AG20443 (cell line): ENCODE results near the gene KIAA1671.
"Not testable (repeated sequence)": the region's sequence is repeated elsewhere in the genome, so short reads cannot be mapped to it uniquely, and the experiment has no call there.

ENCODE experiments used
- DNase-seq: peaks from one replicate; pipeline ENCODE4 v3.0.0; 2012; ENCODE audit warnings: low spot score, mixed read lengths

The KIAA1671 gene

DNA sequence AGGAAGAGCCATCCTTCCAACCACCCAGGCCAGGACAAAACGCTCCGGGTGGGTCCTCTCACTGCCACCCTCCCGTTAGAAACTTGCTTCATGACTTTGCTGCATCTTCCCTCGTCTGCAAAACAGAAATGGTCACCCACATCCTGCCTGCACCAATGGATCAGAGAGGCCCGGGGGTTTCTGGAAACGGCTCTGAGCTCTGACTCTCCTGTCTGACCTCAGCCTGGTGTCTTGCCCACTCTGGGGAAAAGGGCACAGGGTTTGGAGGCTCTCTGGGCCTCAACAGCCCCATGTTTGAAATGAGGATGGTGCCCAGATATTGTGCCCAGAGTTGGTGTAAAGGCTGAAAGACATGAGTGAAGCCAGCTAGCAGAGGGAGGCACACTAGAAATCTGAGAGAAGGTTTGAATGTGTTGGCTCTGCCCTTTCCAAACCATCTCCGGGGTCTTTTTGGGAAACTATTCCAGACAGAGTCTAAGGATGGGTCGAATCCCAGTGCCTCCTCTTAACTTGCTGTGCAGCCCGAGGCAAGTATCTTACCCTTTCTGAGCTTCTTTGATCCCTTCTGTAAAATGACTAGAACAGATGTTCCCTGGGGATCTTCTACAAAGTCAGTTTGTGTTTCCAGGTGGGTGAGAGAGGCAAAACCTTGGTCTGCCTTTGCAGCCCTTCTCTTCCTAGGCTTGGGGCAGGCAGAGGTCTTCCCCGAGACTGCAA lies 249.2 kb downstream of the KIAA1671 start:
- DNase-seq: no peak

DNA sequence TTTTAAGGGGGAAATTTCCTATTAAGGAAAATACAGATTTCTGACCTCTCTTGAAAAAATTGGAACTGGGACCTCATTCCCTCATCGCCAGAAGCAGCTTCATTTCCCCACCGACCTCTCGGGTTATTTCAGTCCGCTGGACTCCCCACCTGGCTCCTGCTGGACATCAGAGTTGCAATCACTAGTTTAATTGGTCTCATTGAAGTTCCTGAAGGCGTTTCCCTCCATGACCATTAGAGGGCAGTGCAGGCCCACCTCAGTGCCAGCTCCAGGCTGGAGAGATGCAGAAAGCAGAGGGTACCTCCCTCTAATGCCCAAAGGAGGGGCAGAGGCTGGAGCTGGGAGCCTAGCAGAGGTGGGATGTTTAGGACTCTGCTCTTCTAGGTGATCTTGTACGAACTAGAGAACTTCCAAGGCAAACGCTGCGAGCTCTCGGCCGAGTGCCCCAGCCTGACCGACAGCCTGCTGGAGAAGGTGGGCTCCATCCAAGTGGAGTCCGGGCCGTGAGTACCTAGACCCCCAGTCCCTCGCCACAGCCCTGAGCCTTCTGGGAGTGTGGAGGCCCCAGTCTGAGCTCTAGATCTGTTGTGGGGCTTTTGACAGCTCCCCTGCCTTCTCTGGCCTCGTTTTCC lies 249.9 kb downstream of the KIAA1671 start:
- DNase-seq: peak; percentile 82

DNA sequence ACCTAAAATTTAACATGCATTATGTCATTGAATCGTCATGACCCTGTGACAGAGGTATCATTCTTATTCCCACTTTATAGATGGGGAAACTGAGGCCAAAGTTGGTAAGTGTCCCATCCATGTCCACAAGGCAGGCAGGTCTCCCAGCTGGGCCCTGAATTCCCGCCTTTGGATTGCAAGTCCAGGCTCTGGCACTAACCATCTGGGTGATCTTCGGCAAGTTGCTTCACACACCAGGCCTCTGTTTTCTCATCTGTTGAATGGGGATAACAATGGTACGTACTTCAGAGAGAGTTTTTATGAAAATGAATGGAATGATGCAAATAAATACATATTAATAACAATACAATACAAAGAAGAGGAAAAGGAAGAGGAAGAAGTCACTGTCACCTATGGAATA lies 250.6 kb downstream of the KIAA1671 start:
- no peak for DNase-seq

- not testable (repeated sequence) for DNase-seq
Measured at GRCh38 chr22:25204547-25204946, 252.0 kb downstream of the KIAA1671 start.

- no peak for DNase-seq
Measured at GRCh38 chr22:25205847-25206246, 253.3 kb downstream of the KIAA1671 start.

DNA sequence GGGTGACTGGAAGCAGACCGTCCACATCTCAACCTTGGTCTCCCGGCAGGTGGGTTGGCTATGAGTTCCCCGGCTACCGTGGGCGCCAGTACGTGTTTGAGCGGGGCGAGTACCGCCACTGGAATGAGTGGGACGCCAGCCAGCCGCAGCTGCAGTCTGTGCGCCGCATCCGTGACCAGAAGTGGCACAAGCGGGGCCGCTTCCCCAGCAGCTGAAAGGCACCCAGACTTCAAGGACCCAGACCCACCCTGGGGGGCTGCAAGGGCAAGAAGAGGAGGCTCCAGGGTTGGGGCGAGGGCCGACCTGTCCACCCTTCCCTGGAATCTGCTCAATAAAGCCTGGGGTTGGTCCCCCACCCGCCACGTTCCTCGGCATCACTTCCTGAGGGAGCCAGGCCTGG lies 254.5 kb downstream of the KIAA1671 start:
- no peak for DNase-seq

GRCh38 chr22:25207553-25208157 lies 255.1 kb downstream of the KIAA1671 start:
- DNase-seq: no peak

- DNase-seq: no peak
Measured at GRCh38 chr22:25208328-25208727, 255.8 kb downstream of the KIAA1671 start.

- no peak for DNase-seq
Measured at GRCh38 chr22:25208743-25209505, 256.4 kb downstream of the KIAA1671 start.

DNA sequence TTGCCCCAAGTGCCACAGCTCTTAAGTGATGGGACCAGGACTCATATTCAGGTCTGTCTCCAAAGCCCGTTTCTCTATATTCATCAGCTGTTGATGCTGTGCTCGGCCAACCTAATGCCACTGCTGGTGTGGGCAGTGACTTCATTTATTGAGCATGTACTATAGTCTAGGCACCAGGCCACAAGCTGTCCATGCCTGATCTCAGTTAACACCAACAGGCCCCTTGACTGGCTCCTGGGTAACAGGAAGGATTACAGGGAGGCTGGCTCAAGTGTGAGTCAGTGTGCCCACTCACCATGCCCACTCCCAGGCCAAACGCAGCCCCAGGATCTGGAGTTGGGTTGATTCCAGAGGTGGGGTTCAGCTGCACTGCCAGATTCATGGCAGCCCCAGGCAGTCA lies 258.3 kb downstream of the KIAA1671 start:
- DNase-seq: no peak

DNA sequence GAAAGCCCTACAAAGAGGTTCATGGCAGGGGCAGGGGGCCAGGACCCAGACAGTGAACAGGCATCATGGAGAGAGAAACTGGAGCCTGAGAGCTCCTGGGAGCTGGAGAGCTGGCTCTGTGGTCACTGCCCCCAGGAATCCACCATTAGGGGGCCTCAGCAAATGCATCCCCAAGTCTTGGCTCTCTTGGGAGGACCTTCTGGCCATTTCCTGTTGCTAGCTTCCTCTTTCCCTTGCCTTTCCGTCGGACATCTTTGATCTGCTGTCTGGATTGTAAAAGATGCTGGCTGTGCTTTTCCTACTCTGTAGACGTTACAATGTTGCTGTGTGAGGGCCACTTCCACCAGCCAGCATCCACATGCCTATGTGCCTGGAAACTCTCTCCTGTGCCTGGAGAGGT lies 259.8 kb downstream of the KIAA1671 start:
- no peak for DNase-seq

DNA sequence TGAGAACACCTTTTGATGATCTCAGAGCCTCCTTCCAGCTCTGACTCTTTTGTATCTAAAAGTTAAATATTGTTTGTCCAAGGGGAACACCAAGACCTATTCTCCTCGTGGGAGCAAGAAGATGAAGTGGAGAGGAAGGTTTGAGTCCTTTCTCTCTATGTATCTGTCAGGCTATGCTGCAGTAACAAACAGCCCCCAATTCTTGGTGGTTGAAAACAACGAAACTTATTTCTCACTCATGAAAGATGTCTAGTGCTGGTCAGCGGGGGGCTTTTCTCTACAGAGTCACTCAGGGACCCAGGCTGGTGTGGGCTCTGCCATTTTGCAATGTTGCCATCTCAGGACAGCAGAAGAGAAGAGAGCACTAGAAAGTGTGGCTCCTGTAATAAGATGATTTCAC lies 260.7 kb downstream of the KIAA1671 start:
- no peak for DNase-seq

DNA sequence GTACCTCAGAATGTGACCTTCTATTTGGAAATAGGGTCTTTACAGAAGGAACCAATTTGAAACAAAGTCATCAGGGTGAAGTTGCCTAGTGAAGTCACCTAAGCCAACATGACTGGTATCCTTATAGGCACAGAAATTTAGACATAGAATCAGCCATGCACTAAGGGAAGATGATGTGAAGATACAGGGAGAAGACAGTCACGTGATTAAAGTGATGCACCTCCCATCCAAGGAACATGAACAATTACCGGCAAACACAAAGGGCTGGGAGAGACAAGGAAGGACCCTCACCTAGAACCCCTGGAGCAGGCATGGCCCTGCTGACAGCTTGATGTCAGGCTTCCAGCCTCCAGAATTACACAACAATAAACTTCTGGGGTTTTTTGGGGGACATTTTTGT lies 263.7 kb downstream of the KIAA1671 start:
- no peak for DNase-seq

GRCh38 chr22:25219211-25219689 lies 266.7 kb downstream of the KIAA1671 start, which contains the start of gene CRYBB2:
CRYBB2 (plus strand) TSS chr22:25219639; CDS start chr22:25221430, 1,791 bp downstream.
- no peak for DNase-seq

DNA sequence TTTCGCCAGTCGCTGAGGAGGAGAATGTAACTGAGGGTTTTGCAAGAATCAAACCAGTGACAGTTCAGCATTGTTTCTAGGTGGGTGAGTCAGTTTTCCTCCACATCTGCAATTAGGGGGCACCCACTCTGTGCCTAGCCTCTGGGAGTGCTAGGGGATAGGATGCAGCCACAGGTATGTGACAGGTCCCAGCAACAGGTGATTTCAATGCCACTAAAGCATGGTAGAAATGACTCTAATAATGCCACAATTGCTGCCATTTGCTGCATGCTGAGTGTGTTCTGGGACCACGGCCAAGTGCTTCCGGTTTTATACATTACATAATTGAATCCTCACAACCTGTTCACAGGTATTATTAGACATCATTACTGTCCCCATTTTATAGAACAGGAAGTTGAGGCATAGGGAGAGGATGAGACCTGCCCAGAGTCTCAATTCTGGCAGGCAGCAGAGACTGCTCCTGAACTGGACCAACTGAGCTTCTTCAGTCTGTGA lies 267.5 kb downstream of the KIAA1671 start:
- no peak for DNase-seq

DNA sequence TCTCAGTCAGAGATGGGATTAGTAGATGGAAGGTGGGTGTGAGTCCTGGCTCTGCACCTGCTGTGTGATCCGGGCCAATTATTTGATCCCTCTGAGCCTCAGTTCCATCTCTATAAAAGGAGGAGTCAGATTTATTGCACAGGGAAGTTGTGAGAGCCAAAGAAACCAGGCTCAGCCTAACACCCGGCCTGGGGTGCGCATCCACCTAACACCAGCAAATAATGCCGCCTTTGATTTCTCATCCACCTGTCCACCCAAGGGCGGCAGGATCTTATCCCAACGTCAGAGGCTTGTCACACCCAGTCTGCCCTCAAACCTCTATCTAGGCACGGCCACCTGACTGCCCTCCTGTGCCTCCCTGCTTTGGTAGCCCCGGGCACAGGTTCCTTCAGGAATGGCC lies 269.3 kb downstream of the KIAA1671 start:
- no peak for DNase-seq

- no peak for DNase-seq
Measured at GRCh38 chr22:25223269-25223850, 270.8 kb downstream of the KIAA1671 start.

GRCh38 chr22:25228822-25229221 lies 276.3 kb downstream of the KIAA1671 start:
- no peak for DNase-seq

- not testable (repeated sequence) for DNase-seq
Measured at GRCh38 chr22:25230760-25231159, 278.2 kb downstream of the KIAA1671 start.

DNA sequence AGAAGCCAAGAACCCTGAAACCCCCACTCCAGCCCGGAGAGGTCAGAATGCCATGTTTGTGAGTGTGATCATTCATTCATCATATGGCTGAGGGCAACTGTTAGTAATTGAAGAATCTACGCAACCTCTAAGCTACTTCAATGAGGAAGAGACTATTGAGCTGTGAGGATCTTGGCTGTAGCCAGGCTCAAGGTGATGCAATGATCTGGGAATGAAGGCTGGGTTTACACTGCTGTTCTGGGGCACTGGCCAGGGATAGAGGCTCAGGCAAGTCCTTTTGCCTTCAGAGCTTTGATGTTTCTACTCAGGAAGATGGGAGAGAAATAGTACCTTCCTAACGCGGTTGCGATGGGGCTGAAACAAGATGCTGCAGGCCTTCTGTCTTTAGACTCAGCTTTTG lies 279.8 kb downstream of the KIAA1671 start:
- peak; percentile 56 for DNase-seq

DNA sequence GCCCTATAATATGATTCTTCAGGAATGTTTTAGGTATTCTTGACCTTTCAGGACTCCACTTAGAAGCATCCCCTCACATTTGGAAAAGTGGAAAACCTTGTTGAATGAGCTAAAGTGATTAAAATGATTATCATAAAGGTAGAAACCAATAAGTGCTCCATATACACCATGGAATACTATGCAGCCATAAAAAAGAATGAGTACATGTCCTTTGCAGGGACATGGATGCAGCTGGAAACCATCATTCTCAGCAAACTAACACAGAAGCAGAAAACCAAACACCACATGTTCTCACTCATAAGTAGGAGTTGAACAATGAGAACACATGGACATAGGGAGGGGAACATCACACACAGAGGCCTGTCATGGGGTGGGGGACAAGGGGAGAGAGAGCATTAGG lies 281.2 kb downstream of the KIAA1671 start:
- DNase-seq: not testable (repeated sequence)
